Stomach (tissue), 9 donors: ENCODE measurements around the gene TMEM51. TPM values are rescaled to one million over a fixed set of nuclear protein-coding genes. Genes with fewer than 3 reads are reported as not detected.

Experiments used
- DNase-seq, 2 donors: peaks; one replicate each; pipeline versions ENCODE4 v3.0.0 to v3.0.0-alpha.2; 2013 to 2019
- H3K27ac ChIP-seq, 5 donors: fragments of 200-600 bp in 4 of 5; sonication (generic) in 4 of 5; one replicate each; pipeline ENCODE4 v1.5.1; 2013 to 2019; ENCODE audit warnings: mild to moderate bottlenecking in 1 of 5, moderate library complexity in 1 of 5
- H3K27me3 ChIP-seq, 3 donors: fragments of 200-600 bp; sonication (generic); one replicate each; pipeline ENCODE4 v1.5.1; 2017 to 2019; ENCODE audit warnings: mixed run types in 1 of 3
- H3K36me3 ChIP-seq, 4 donors: fragments of 200-600 bp; sonication (generic); 1 replicate in 3 of 4; 2 replicates in 1 of 4; pipeline ENCODE4 v1.5.1; 2016 to 2019
- H3K4me1 ChIP-seq, 4 donors: fragments of 200-600 bp; sonication (generic); one replicate each; pipeline ENCODE4 v1.5.1; 2016 to 2019
- H3K4me3 ChIP-seq, 4 donors: fragments of 200-600 bp; sonication (generic) in 3 of 4; one replicate each; pipeline ENCODE4 v1.5.1; 2016 to 2019; ENCODE audit warnings: mild to moderate bottlenecking in 1 of 4
- H3K9me3 ChIP-seq, 4 donors: fragments of 200-600 bp; sonication (generic); one replicate each; pipeline ENCODE4 v1.5.1; 2016 to 2019
- CTCF ChIP-seq, 7 experiments: fragments of 450-650 bp in 4 of 7; fragments of 200-600 bp in 3 of 7; sonication (generic) in 3 of 7; IDR thresholded peaks; one replicate each; pipeline ENCODE4 v1.5.1; 2016 to 2019; ENCODE audit warnings: antibody characterized with exemption in 7 of 7, control low read depth in 2 of 7, mild to moderate bottlenecking in 1 of 7
- EP300 ChIP-seq: sonication (generic); formaldehyde crosslinking; IDR thresholded peaks from one replicate; pipeline ENCODE4 v1.6.1; 2017; ENCODE audit warnings: antibody characterized with exemption
- POLR2A ChIP-seq, 4 donors: fragments of 450-650 bp; IDR thresholded peaks; one replicate each; pipeline ENCODE4 v1.6.1; 2016; ENCODE audit warnings: antibody characterized with exemption in 4 of 4, control low read depth in 2 of 4, mild to moderate bottlenecking in 1 of 4, moderate library complexity in 1 of 4
- POLR2AphosphoS5 ChIP-seq, 3 donors: sonication (generic); formaldehyde crosslinking; IDR thresholded peaks; one replicate each; pipeline ENCODE4 v1.6.1; 2016; ENCODE audit warnings: antibody characterized with exemption in 3 of 3
- WGBS, 5 donors: extraction: QIAGEN DNeasy Blood & Tissue Kit in 3 of 5; methylation state at CpG; one replicate each; pipeline versions ENCODE4 v1.1.5 to v1.1.7; 2013 to 2018; 5-methylcytosine and 5-hydroxymethylcytosine counted together
- intact Hi-C: fragments of 100-400 bp; cut with DNase I; formaldehyde crosslinking; loops from one replicate; pipeline ENCODE4 v1.15.1; 2023; ENCODE audit warnings: low total_unique reads
- polyA plus RNA-seq, 3 donors: library from polyadenylated mRNA; stranded (reverse); fragments of 200-250 nt; gene quantifications; one replicate each; pipeline ENCODE4 v1.2.3, GENCODE V29; 2013
- total RNA-seq, 5 donors: library from RNA; depleted of rRNA; stranded (reverse); fragments of >200 nt; gene quantifications; one replicate each; pipeline versions ENCODE4 v1.1.0 to v1.2.3, GENCODE V29; 2014 to 2016
- donor health status: healthy with polysubstance abuse.
- donor health status: Bipolar disorder and iron deficiency.
- donor health status: healthy.

TMEM51 gene
- total and polyA plus RNA-seq, 8 donors = 1.2 to 32.2 (median 15.1) TPM

- Histone ChIP-seq H3K9me3 (no peaks in the 10 kb centered on the region), H3K36me3 (no peaks in the 10 kb centered on the region), H3K27ac (peak overlapping the region in 4 of 5 donors; percentile 84 to 95 (median 90)), H3K4me3 (peak overlapping the region in 1 of 4 donors; percentile 15), H3K4me1 (peaks cover 62 to 100% (median 85%) of the 10 kb centered on the region in 4 donors), H3K27me3 (no peaks in the 10 kb centered on the region)
- intact Hi-C loops = no loop called here
- DNase-seq = no peak
- 83 to 90% (median 85%) methylated on average over 7 of the region's 7 CpGs for WGBS, 5 donors
- TF ChIP-seq POLR2A (IDR thresholded peaks at IDR 0.05) = no peak
- no peak for TF ChIP-seq EP300
- no peak for TF ChIP-seq CTCF (IDR thresholded peaks at IDR 0.05)
- no peak for TF ChIP-seq POLR2AphosphoS5 (IDR thresholded peaks at IDR 0.05)
These were observed 51.4 kb downstream of the TMEM51 start for GRCh38 chr1:15204931-15205330.

- intact Hi-C loops = no loop called here
- peaks cover 59 to 100% (median 82%) of the 10 kb centered on the region in 4 donors for H3K4me1 ChIP-seq
- peak overlapping the region; percentile 67 to 95 (median 84) for H3K27ac ChIP-seq
- peak overlapping the region in 1 of 4 donors; percentile 31 for H3K4me3 ChIP-seq
- 66 to 76% (median 69%) methylated on average over 12 of the region's 12 CpGs for WGBS, 5 donors
- no peaks in the 10 kb centered on the region for H3K27me3 ChIP-seq
- H3K9me3 ChIP-seq = no peaks in the 10 kb centered on the region
- no peaks in the 10 kb centered on the region for H3K36me3 ChIP-seq
- TF ChIP-seq POLR2A (IDR thresholded peaks at IDR 0.05) = no peak
- no peak for TF ChIP-seq POLR2AphosphoS5 (IDR thresholded peaks at IDR 0.05)
- TF ChIP-seq EP300 = no peak
- TF ChIP-seq CTCF (IDR thresholded peaks at IDR 0.05) = no peak
- DNase-seq = no peak
These were observed 52.2 kb downstream of the TMEM51 start for GRCh38 chr1:15205586-15206346.

GRCh38 chr1:15206418-15207030 lies 53.0 kb downstream of the TMEM51 start:
- H3K4me1 ChIP-seq = peaks cover 59 to 100% (median 80%) of the 10 kb centered on the region in 4 donors
- no peaks in the 10 kb centered on the region for H3K27me3 ChIP-seq
- H3K36me3 ChIP-seq = no peaks in the 10 kb centered on the region
- no peak for TF ChIP-seq CTCF (IDR thresholded peaks at IDR 0.05)
- peak in 1 of 3 donors; percentile 6 for TF ChIP-seq POLR2AphosphoS5 (IDR thresholded peaks at IDR 0.05)
- WGBS, 5 donors = 27 to 49% (median 41%) methylated on average over 7 to 8 of the region's 8 CpGs
- H3K9me3 ChIP-seq = no peaks in the 10 kb centered on the region
- DNase-seq = peak in 1 of 2 donors; percentile 30
- peak overlapping the region; percentile 67 to 95 (median 84) for H3K27ac ChIP-seq
- intact Hi-C loops = no loop called here
- H3K4me3 ChIP-seq = peak overlapping the region in 1 of 4 donors; percentile 31

GRCh38 chr1:15207031-15207828 lies 53.7 kb downstream of the TMEM51 start:
- Histone ChIP-seq H3K36me3 (no peaks in the 10 kb centered on the region), H3K27me3 (no peaks in the 10 kb centered on the region), H3K4me3 (peak overlapping the region in 1 of 4 donors; percentile 31), H3K4me1 (peaks cover 56 to 100% (median 81%) of the 10 kb centered on the region in 4 donors), H3K27ac (peak overlapping the region; percentile 67 to 95 (median 84)), H3K9me3 (no peaks in the 10 kb centered on the region)
- WGBS, 5 donors = 43 to 54% (median 44%) methylated on average over 20 to 25 of the region's 25 CpGs
- intact Hi-C loops = no loop called here
- DNase-seq = peak in 1 of 2 donors; percentile 49
- TF ChIP-seq POLR2AphosphoS5 (IDR thresholded peaks at IDR 0.05) = no peak
- TF ChIP-seq POLR2A (IDR thresholded peaks at IDR 0.05) = no peak
- TF ChIP-seq CTCF (IDR thresholded peaks at IDR 0.05) = no peak
- TF ChIP-seq EP300 = no peak
